Endothelial cell of umbilical vein (primary cell): ENCODE results near the gene SELENON. TPM values are rescaled to one million over a fixed set of nuclear protein-coding genes. Genes with fewer than 3 reads are reported as not detected.

Experiments used
- BruUV-seq: library from RNA; stranded (reverse); fragments of 400-500 nt; replicated peaks from 2 replicates; lab custom pipeline; 2021; lab: Mats Ljungman, UMichigan
- CTCF ChIA-PET: fragments of 300-600, 350-600 bp; sonication (Branson Sonifier 250); formaldehyde crosslinking; loops from one replicate; lab custom pipeline; 2021; ENCODE audit warnings: antibody characterized with exemption, inconsistent platforms; lab: Charles Lee
- POLR2A ChIA-PET: fragments of 300-600, 350-600 bp; sonication (Branson Sonifier 250); formaldehyde crosslinking; loops from one replicate; lab custom pipeline; 2021; ENCODE audit warnings: antibody characterized with exemption, inconsistent platforms; lab: Charles Lee
- DNase-seq: peaks from one replicate; pipeline ENCODE4 v3.0.0-alpha.2; 2011; ENCODE audit warnings: low read depth, low spot score
- FAIRE-seq: peaks from 2 replicates; lab custom pipeline; 2011; peaks lifted over from hg19 to GRCh38; lab: Jason Lieb, UNC
- H2AFZ ChIP-seq: 2 replicates; pipeline ENCODE4 v1.6.0; 2012; ENCODE audit warnings: low read depth, low read length, control low read depth, inconsistent platforms
- H3K27ac ChIP-seq: 2 replicates; pipeline ENCODE4 v1.5.1; 2011; ENCODE audit warnings: low read depth, mild to moderate bottlenecking, control low read depth, low read length, moderate library complexity; ENCODE audit not compliant: insufficient read depth
- H3K27me3 ChIP-seq, 2 experiments: 2 replicates each; pipeline versions ENCODE4 v1.6.0 to v1.6.1; 2011; ENCODE audit warnings: low read length in 2 of 2, mixed read lengths in 1 of 2; ENCODE audit not compliant: control insufficient read depth in 2 of 2, insufficient read depth in 2 of 2
- H3K36me3 ChIP-seq, 2 experiments: 2 replicates in 1 of 2; 3 replicates in 1 of 2; pipeline ENCODE4 v1.5.1; 2011; ENCODE audit warnings: low read length in 2 of 2, mild to moderate bottlenecking in 1 of 2, moderate library complexity in 1 of 2; ENCODE audit not compliant: control insufficient read depth in 2 of 2, insufficient read depth in 2 of 2; ENCODE audit errors: extremely low read depth in 1 of 2
- H3K4me1 ChIP-seq: 3 replicates; pipeline ENCODE4 v1.5.1; 2011; ENCODE audit warnings: mild to moderate bottlenecking, low read length; ENCODE audit not compliant: control insufficient read depth, insufficient read depth; ENCODE audit errors: extremely low read depth
- H3K4me2 ChIP-seq: 2 replicates; pipeline ENCODE4 v1.6.1; 2011; ENCODE audit warnings: low read length, control low read depth, mixed read lengths; ENCODE audit not compliant: insufficient read depth
- H3K4me3 ChIP-seq, 3 experiments: fragments of 200-600 bp in 1 of 3; sonication (generic), shearing (Covaris generic) in 1 of 3; replicated peaks in 1 of 3; 2 replicates each; pipeline ENCODE4 v1.5.1; 2011 to 2016; ENCODE audit warnings: control low read depth in 3 of 3, low read length in 3 of 3, mild to moderate bottlenecking in 2 of 3, inconsistent platforms in 1 of 3, low read depth in 1 of 3, moderate library complexity in 1 of 3; ENCODE audit not compliant: insufficient read depth in 1 of 3
- H3K79me2 ChIP-seq: 2 replicates; pipeline ENCODE4 v1.6.0; 2012; ENCODE audit warnings: low read length, inconsistent platforms; ENCODE audit not compliant: control insufficient read depth, insufficient read depth
- H3K9ac ChIP-seq: replicated peaks from 2 replicates; pipeline ENCODE3; 2011; ENCODE audit warnings: low read length, control low read depth; ENCODE audit not compliant: insufficient read depth; ENCODE audit errors: extremely low read depth
- H3K9me1 ChIP-seq: replicated peaks from 3 replicates; pipeline ENCODE4 v1.6.0; 2011; ENCODE audit warnings: mild to moderate bottlenecking, low read length; ENCODE audit not compliant: control insufficient read depth, insufficient read depth; ENCODE audit errors: extremely low read depth
- H3K9me3 ChIP-seq: replicated peaks from 2 replicates; pipeline ENCODE4 v1.5.1; 2012; ENCODE audit warnings: low read length, inconsistent platforms; ENCODE audit not compliant: control insufficient read depth, insufficient read depth
- H4K20me1 ChIP-seq: replicated peaks from 2 replicates; pipeline ENCODE3; 2011; ENCODE audit warnings: mild to moderate bottlenecking, low read length; ENCODE audit not compliant: control insufficient read depth, insufficient read depth; ENCODE audit errors: extremely low read depth
- EZH2 ChIP-seq: IDR thresholded peaks from 2 replicates; pipeline ENCODE4 v1.6.1; 2012; ENCODE audit warnings: borderline replicate concordance, low read depth, mild to moderate bottlenecking, moderate library complexity, low read length, inconsistent platforms; ENCODE audit not compliant: severe bottlenecking
- FOS ChIP-seq: IDR thresholded peaks from 2 replicates; pipeline ENCODE4 v1.6.1; 2011; ENCODE audit warnings: mild to moderate bottlenecking, low read length, moderate library complexity, borderline replicate concordance; ENCODE audit not compliant: insufficient read depth
- GATA2 ChIP-seq: IDR thresholded peaks from 2 replicates; pipeline ENCODE4 v1.7.0; 2011; ENCODE audit warnings: low read depth, mild to moderate bottlenecking, moderate library complexity, mixed read lengths, low read length; ENCODE audit not compliant: insufficient read length, insufficient read depth
- JUN ChIP-seq: IDR thresholded peaks from 2 replicates; pipeline ENCODE4 v1.6.1; 2011; ENCODE audit warnings: borderline replicate concordance, low read depth; ENCODE audit not compliant: insufficient read length, insufficient read depth
- MYC ChIP-seq: IDR thresholded peaks from one replicate; pipeline ENCODE4 v1.6.1; 2011; ENCODE audit warnings: mild to moderate bottlenecking, low read depth, low read length
- POLR2A ChIP-seq: IDR thresholded peaks from 2 replicates; pipeline ENCODE4 v1.6.1; 2012; ENCODE audit warnings: low read depth, mild to moderate bottlenecking, control low read depth, low read length
- POLR2AphosphoS5 ChIP-seq: IDR thresholded peaks from 2 replicates; pipeline ENCODE4 v1.6.1; 2012; ENCODE audit warnings: low read depth, mild to moderate bottlenecking, control low read depth, low read length, moderate library complexity; ENCODE audit not compliant: insufficient read depth
- dilution Hi-C: fragments of 300-500 bp; cut with MboI; formaldehyde crosslinking; loops from one replicate; pipeline ENCODE4 v1.15.0; 2019; ENCODE audit warnings: low sequenced_read_pairs; ENCODE audit not compliant: extremely low pct_ligation_motif_present
- intact Hi-C: fragments of 100-400 bp; cut with micrococcal nuclease; formaldehyde crosslinking; loops from one replicate; pipeline ENCODE4 v1.10.0; 2022
- polyA plus RNA-seq, 4 experiments: library from polyadenylated mRNA; depleted of rRNA in 3 of 4; stranded (reverse) in 3 of 4; unstranded in 1 of 4; fragments of >200 nt; gene quantifications; 2 replicates each; pipeline versions ENCODE4 v1.2.1 to v1.2.3, GENCODE V29; 2011 to 2012; ENCODE audit warnings: missing spikeins in 1 of 4
- total RNA-seq: library from RNA; stranded (reverse); gene quantifications from 2 replicates; pipeline ENCODE4 v1.2.3, GENCODE V29; 2021
- TF ChIP-seq, protein P1 (sequence below): IDR thresholded peaks from 2 replicates; pipeline ENCODE4 v1.6.1; 2011; ENCODE audit not compliant: insufficient read depth, insufficient read length
- TF ChIP-seq, protein P2 (sequence below), 2 donors: IDR thresholded peaks; 1 replicate in 1 of 2; 2 replicates in 1 of 2; pipeline ENCODE4 v1.5.1; 2011; ENCODE audit warnings: low read length in 2 of 2, mild to moderate bottlenecking in 2 of 2, moderate library complexity in 2 of 2, control low read depth in 1 of 2, inconsistent platforms in 1 of 2, low read depth in 1 of 2; ENCODE audit not compliant: insufficient read depth in 1 of 2; ENCODE audit errors: extremely low read depth in 1 of 2

SELENON gene
- total and polyA plus RNA-seq, 2 donors (not counting 3 experiments of a cell fraction or from before 2014, with no cell fraction given) = 117 to 182 TPM

GRCh38 chr1:25805863-25806225, 5.9 kb downstream of the SELENON start:
- no peaks in the 10 kb centered on the region for H4K20me1 ChIP-seq
- peaks cover 37% of the 10 kb centered on the region for H3K4me1 ChIP-seq
- no peaks in the 10 kb centered on the region for H3K27me3 ChIP-seq
- H3K27ac ChIP-seq = peak overlapping the region; percentile 26
- H3K79me2 ChIP-seq = peaks cover 15% of the 10 kb centered on the region
- dilution Hi-C loops (no loop called here), intact Hi-C loops (loop anchor here (10.0 kb wide), 2 partner anchors 371 to 571 kb away; partner anchors contain the start of genes MACO1 and SYF2)
- ChIA-PET POLR2A (no interaction called here), CTCF (interaction anchor here (1.4 kb wide), 1 partner anchor 197 kb away, joined by 4 read pairs; no protein-coding TSS in a partner anchor)
- H3K9me1 ChIP-seq = no peaks in the 10 kb centered on the region
- H3K4me3 ChIP-seq = no peak overlapping the region
- BruUV-seq = no TSS peak
- TF ChIP-seq POLR2A (no peak), JUN (no peak), MYC (no peak)
- TF ChIP-seq, protein P1, sequence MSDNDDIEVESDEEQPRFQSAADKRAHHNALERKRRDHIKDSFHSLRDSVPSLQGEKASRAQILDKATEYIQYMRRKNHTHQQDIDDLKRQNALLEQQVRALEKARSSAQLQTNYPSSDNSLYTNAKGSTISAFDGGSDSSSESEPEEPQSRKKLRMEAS = peak; percentile 14
- peaks cover 9 to 31% of the 10 kb centered on the region in 2 experiments for H3K36me3 ChIP-seq
- H3K4me2 ChIP-seq = peak overlapping the region; percentile 9
- peak; percentile 71 for DNase-seq
- H3K9ac ChIP-seq = no peak overlapping the region
- peak; percentile 91 for FAIRE-seq
- H3K9me3 ChIP-seq = no peaks in the 10 kb centered on the region
- H2AFZ ChIP-seq = no peak overlapping the region

DNA sequence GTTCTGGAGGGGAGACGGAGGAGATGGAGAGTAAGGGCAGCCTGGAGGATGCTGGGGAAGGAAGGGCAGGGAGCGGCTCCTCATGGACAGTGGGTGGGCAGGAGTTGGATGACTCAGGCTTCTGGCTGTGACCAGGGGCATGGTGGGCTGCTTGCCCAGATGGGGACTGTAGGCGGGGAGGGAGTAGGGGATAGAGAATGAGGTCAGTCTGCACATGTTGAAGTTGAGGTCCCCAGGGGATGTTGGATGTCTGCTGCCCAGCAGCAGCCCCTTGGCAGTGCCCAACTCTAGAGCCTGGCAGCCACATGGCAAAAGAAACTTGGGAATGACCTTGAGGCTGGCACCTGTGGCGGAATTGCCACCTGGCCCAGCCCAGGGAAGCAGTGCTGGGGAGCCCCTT, 6.4 kb downstream of the SELENON start:
- TF ChIP-seq JUN (no peak), GATA2 (no peak), POLR2A (no peak), FOS (no peak), MYC (no peak), EZH2 (no peak), POLR2AphosphoS5 (no peak)
- TF ChIP-seq, protein P2, sequence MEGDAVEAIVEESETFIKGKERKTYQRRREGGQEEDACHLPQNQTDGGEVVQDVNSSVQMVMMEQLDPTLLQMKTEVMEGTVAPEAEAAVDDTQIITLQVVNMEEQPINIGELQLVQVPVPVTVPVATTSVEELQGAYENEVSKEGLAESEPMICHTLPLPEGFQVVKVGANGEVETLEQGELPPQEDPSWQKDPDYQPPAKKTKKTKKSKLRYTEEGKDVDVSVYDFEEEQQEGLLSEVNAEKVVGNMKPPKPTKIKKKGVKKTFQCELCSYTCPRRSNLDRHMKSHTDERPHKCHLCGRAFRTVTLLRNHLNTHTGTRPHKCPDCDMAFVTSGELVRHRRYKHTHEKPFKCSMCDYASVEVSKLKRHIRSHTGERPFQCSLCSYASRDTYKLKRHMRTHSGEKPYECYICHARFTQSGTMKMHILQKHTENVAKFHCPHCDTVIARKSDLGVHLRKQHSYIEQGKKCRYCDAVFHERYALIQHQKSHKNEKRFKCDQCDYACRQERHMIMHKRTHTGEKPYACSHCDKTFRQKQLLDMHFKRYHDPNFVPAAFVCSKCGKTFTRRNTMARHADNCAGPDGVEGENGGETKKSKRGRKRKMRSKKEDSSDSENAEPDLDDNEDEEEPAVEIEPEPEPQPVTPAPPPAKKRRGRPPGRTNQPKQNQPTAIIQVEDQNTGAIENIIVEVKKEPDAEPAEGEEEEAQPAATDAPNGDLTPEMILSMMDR (IDR thresholded peaks at IDR 0.05; ENCODE audit: extremely low read depth in 1 of 2, insufficient read depth in 1 of 2, low read depth in 1 of 2, low read length in 2 of 2) = no peak
- TF ChIP-seq, protein P1 = no peak
- POLR2A ChIA-PET = no interaction called here
- Histone ChIP-seq H3K27ac (peak overlapping the region; percentile 26), H3K9me1 (no peaks in the 10 kb centered on the region), H3K36me3 (peaks cover 12 to 32% of the 10 kb centered on the region in 2 experiments), H4K20me1 (no peaks in the 10 kb centered on the region), H3K79me2 (peaks cover 11% of the 10 kb centered on the region), H3K27me3 (no peaks in the 10 kb centered on the region), H3K9me3 (no peaks in the 10 kb centered on the region), H3K4me3 (no peak overlapping the region), H3K4me2 (no peak overlapping the region), H3K4me1 (peaks cover 33% of the 10 kb centered on the region), H3K9ac (no peak overlapping the region), H2AFZ (no peak overlapping the region)
- BruUV-seq = no TSS peak
- CTCF ChIA-PET = no interaction called here
- FAIRE-seq = peak; percentile 40
- DNase-seq = peak; percentile 54
- dilution Hi-C loops (no loop called here), intact Hi-C loops (loop anchor here (10.0 kb wide), 2 partner anchors 372 to 572 kb away; partner anchors contain the start of genes MACO1 and SYF2)
